Breast epithelium (tissue), 3 donors: ENCODE measurements around the gene GRIN3A.

Experiments used
- POLR2A ChIP-seq: fragments of 450-650 bp; IDR thresholded peaks from one replicate; pipeline ENCODE4 v1.6.1; 2016; ENCODE audit warnings: antibody characterized with exemption, mild to moderate bottlenecking, moderate library complexity
- POLR2AphosphoS5 ChIP-seq, 3 donors: sonication (generic); formaldehyde crosslinking; IDR thresholded peaks; one replicate each; pipeline ENCODE4 v1.6.1; 2017; ENCODE audit warnings: antibody characterized with exemption in 3 of 3
- TF ChIP-seq, protein P1 (sequence below), 3 donors: fragments of 450-650 bp; IDR thresholded peaks; one replicate each; pipeline ENCODE4 v1.5.1; 2016 to 2017; ENCODE audit warnings: antibody characterized with exemption in 3 of 3, mild to moderate bottlenecking in 3 of 3, moderate library complexity in 3 of 3

- TF ChIP-seq, protein P1, sequence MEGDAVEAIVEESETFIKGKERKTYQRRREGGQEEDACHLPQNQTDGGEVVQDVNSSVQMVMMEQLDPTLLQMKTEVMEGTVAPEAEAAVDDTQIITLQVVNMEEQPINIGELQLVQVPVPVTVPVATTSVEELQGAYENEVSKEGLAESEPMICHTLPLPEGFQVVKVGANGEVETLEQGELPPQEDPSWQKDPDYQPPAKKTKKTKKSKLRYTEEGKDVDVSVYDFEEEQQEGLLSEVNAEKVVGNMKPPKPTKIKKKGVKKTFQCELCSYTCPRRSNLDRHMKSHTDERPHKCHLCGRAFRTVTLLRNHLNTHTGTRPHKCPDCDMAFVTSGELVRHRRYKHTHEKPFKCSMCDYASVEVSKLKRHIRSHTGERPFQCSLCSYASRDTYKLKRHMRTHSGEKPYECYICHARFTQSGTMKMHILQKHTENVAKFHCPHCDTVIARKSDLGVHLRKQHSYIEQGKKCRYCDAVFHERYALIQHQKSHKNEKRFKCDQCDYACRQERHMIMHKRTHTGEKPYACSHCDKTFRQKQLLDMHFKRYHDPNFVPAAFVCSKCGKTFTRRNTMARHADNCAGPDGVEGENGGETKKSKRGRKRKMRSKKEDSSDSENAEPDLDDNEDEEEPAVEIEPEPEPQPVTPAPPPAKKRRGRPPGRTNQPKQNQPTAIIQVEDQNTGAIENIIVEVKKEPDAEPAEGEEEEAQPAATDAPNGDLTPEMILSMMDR (IDR thresholded peaks at IDR 0.05), result no peak
- TF ChIP-seq POLR2A (no peak), POLR2AphosphoS5 (IDR thresholded peaks at IDR 0.05) (no peak)
These were observed 145.1 kb downstream of the GRIN3A start for GRCh38 chr9:101593345-101593744.
